Measurements from ENCODE around the gene SUCNR1. TPM values are rescaled to one million over a fixed set of nuclear protein-coding genes. Genes with fewer than 3 reads are reported as not detected.
"Not testable (repeated sequence)": the region's sequence is repeated elsewhere in the genome, so short reads cannot be mapped to it uniquely, and the experiment has no call there.

Gene SUCNR1
- total RNA-seq, 3 donors from 2014 or later (not counting 1 experiment from before 2014, with no cell fraction given): 0.19 to 0.23 TPM; not detected in 1

DNA sequence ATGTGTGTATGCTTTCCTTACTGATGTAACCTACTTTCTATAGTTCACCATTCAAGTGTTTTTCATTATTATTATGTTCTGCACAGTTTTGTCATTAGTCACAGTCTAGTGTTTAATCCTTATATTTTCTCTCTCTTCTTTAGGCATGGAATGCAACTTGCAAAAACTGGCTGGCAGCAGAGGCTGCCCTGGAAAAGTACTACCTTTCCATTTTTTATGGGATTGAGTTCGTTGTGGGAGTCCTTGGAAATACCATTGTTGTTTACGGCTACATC is 6.9 kb downstream of the SUCNR1 start:
- Histone ChIP-seq H3K36me3 (ENCODE audit: control insufficient read depth, insufficient read depth, low read length) (no peaks in the 10 kb centered on the region), H3K4me3 (ENCODE audit: low read length) (no peak overlapping the region), H3K27me3 (ENCODE audit: control insufficient read depth, insufficient read depth, low read length) (no peaks in the 10 kb centered on the region), H3K4me1 (ENCODE audit: control insufficient read depth, insufficient read depth, low read length) (peaks cover 9% of the 10 kb centered on the region), H3K27ac (ENCODE audit: low read length) (no peak overlapping the region), H3K9me3 (ENCODE audit: control insufficient read depth, insufficient read depth, low read length) (peaks cover 3% of the 10 kb centered on the region)
- ATAC-seq (no peak), DNase-seq (no peak)
- intact Hi-C loops (cut with micrococcal nuclease): no loop called here
- 95% methylated on average over 2 of the region's 2 CpGs for WGBS (ENCODE audit: insufficient coverage)
- Mint-ChIP-seq H3K27me3 (ENCODE audit: low read depth in 2 of 2) (no peaks in the 10 kb centered on the region), H3K36me3 (no peaks in the 10 kb centered on the region), H3K27ac (no peak overlapping the region), H3K4me3 (no peak overlapping the region), H3K9me3 (no peaks in the 10 kb centered on the region), H3K4me1 (peaks cover 27 to 32% of the 10 kb centered on the region in 2 donors)
- TF ChIP-seq, protein P1, sequence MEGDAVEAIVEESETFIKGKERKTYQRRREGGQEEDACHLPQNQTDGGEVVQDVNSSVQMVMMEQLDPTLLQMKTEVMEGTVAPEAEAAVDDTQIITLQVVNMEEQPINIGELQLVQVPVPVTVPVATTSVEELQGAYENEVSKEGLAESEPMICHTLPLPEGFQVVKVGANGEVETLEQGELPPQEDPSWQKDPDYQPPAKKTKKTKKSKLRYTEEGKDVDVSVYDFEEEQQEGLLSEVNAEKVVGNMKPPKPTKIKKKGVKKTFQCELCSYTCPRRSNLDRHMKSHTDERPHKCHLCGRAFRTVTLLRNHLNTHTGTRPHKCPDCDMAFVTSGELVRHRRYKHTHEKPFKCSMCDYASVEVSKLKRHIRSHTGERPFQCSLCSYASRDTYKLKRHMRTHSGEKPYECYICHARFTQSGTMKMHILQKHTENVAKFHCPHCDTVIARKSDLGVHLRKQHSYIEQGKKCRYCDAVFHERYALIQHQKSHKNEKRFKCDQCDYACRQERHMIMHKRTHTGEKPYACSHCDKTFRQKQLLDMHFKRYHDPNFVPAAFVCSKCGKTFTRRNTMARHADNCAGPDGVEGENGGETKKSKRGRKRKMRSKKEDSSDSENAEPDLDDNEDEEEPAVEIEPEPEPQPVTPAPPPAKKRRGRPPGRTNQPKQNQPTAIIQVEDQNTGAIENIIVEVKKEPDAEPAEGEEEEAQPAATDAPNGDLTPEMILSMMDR (IDR thresholded peaks at IDR 0.05): no peak

GRCh38 chr3:151881137-151881536 is 7.7 kb downstream of the SUCNR1 start:
- Histone ChIP-seq H3K4me1 (ENCODE audit: control insufficient read depth, insufficient read depth, low read length) (peaks cover 15% of the 10 kb centered on the region), H3K27ac (ENCODE audit: low read length) (no peak overlapping the region), H3K9me3 (ENCODE audit: control insufficient read depth, insufficient read depth, low read length) (peaks cover 3% of the 10 kb centered on the region), H3K27me3 (ENCODE audit: control insufficient read depth, insufficient read depth, low read length) (no peaks in the 10 kb centered on the region), H3K36me3 (ENCODE audit: control insufficient read depth, insufficient read depth, low read length) (no peaks in the 10 kb centered on the region), H3K4me3 (ENCODE audit: low read length) (no peak overlapping the region)
- intact Hi-C loops (cut with micrococcal nuclease): no loop called here
- DNase-seq (no peak), ATAC-seq (no peak)
- Mint-ChIP-seq H3K27ac (no peak overlapping the region), H3K4me3 (no peak overlapping the region), H3K9me3 (no peaks in the 10 kb centered on the region), H3K4me1 (peaks cover 25 to 33% of the 10 kb centered on the region in 2 donors), H3K36me3 (no peaks in the 10 kb centered on the region), H3K27me3 (ENCODE audit: low read depth in 2 of 2) (no peaks in the 10 kb centered on the region)
- TF ChIP-seq, protein P1 (IDR thresholded peaks at IDR 0.05): no peak
- 98% methylated on average over 6 of the region's 6 CpGs for WGBS (ENCODE audit: insufficient coverage)

GRCh38 chr3:151885397-151885796 is 12.0 kb downstream of the SUCNR1 start:
- intact Hi-C loops (cut with micrococcal nuclease); H3K27me3 ChIP-seq (ENCODE audit: control insufficient read depth, insufficient read depth, low read length); DNase-seq; H3K36me3 ChIP-seq (ENCODE audit: control insufficient read depth, insufficient read depth, low read length); H3K9me3 Mint-ChIP-seq; H3K36me3 Mint-ChIP-seq; H3K27me3 Mint-ChIP-seq (ENCODE audit: low read depth in 2 of 2); H3K27ac ChIP-seq (ENCODE audit: low read length); H3K9me3 ChIP-seq (ENCODE audit: control insufficient read depth, insufficient read depth, low read length); H3K4me3 ChIP-seq (ENCODE audit: low read length); ATAC-seq: not testable (repeated sequence)
- 25% methylated on average over 3 of the region's 3 CpGs for WGBS (ENCODE audit: insufficient coverage)
- peak overlapping the region; percentile 69 for H3K4me3 Mint-ChIP-seq
- H3K4me1 Mint-ChIP-seq: peaks cover 28 to 39% of the 10 kb centered on the region in 2 donors
- peaks cover 24% of the 10 kb centered on the region for H3K4me1 ChIP-seq (ENCODE audit: control insufficient read depth, insufficient read depth, low read length)
- H3K27ac Mint-ChIP-seq: peak overlapping the region in 1 of 2 donors; percentile 76

DNA sequence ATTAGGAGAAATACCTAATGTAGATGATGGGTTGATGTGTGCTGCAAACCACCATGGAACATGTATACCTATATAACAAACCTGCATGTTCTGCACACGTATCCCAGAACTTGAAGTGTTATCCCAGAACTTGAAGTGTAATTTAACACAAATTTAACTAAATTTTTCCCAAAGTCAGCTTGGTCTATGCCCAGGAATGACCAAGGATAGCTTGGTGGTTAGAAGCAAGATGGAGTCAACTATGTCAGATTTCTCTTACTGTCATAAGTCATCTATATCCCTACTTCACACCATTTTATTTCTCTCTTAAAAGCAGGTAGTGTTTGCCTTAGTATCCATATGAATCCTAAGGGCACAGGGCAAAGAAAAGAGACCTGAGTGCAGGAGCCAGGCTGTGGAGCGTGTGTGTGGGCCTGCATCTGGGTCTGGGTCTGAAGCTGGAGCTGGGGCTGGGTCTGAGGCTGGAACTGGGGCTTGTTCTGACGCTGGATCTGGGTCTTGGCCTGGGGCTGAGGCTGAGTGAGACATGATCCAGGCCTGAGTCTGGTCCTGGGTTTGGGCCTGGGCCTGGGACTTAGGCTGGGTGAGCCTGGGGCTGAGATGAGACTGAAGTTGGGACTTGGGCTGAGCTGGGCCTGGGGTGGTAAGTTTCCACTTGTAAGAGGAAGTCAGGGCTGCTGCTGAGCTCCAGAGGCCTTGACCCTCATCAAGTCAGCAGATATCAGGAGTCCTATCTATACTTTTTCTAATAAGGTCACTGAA is 14.2 kb downstream of the SUCNR1 start:
- H3K4me3 ChIP-seq (ENCODE audit: low read length); H3K4me3 Mint-ChIP-seq; ATAC-seq; intact Hi-C loops (cut with micrococcal nuclease); H3K36me3 ChIP-seq (ENCODE audit: control insufficient read depth, insufficient read depth, low read length); H3K9me3 ChIP-seq (ENCODE audit: control insufficient read depth, insufficient read depth, low read length); H3K27me3 Mint-ChIP-seq (ENCODE audit: low read depth in 2 of 2); H3K27me3 ChIP-seq (ENCODE audit: control insufficient read depth, insufficient read depth, low read length); DNase-seq; H3K27ac ChIP-seq (ENCODE audit: low read length); H3K9me3 Mint-ChIP-seq; H3K36me3 Mint-ChIP-seq: not testable (repeated sequence)
- peaks cover 42 to 50% of the 10 kb centered on the region in 2 donors for H3K4me1 Mint-ChIP-seq
- peak overlapping the region in 1 of 2 donors; percentile 10 for H3K27ac Mint-ChIP-seq
- WGBS (ENCODE audit: insufficient coverage): 100% methylated on average over 1 of the region's 3 CpGs
- peaks cover 32% of the 10 kb centered on the region for H3K4me1 ChIP-seq (ENCODE audit: control insufficient read depth, insufficient read depth, low read length)
